ENCODE data around the gene BSPRY. TPM values are rescaled to one million over a fixed set of nuclear protein-coding genes. Genes with fewer than 3 reads are reported as not detected.

Gene BSPRY
- total and polyA plus RNA-seq, 2 experiments from 2014 or later: 4.8 to 6.6 TPM

DNA sequence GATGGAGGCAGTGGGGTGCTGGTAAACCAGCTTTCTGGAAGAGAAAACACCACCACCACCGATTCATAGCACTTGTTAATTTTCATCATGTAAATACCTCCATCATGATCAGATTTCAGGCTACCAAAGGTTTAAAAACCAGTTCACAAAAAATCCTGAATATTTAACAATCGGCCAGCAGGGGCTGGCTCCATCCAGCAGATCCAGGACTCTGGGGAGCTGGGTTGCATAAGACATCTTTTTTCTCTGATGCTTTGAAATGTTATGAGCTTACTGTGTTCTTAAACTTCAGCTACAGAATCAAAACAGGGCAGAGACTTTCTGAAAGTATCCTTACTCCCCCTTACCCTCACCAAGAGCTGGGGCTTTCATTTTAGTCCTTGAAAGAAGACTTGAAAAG, 31.6 kb upstream of the BSPRY start:
- H3K27ac Mint-ChIP-seq: no peak overlapping the region
- TF ChIP-seq, protein P1, sequence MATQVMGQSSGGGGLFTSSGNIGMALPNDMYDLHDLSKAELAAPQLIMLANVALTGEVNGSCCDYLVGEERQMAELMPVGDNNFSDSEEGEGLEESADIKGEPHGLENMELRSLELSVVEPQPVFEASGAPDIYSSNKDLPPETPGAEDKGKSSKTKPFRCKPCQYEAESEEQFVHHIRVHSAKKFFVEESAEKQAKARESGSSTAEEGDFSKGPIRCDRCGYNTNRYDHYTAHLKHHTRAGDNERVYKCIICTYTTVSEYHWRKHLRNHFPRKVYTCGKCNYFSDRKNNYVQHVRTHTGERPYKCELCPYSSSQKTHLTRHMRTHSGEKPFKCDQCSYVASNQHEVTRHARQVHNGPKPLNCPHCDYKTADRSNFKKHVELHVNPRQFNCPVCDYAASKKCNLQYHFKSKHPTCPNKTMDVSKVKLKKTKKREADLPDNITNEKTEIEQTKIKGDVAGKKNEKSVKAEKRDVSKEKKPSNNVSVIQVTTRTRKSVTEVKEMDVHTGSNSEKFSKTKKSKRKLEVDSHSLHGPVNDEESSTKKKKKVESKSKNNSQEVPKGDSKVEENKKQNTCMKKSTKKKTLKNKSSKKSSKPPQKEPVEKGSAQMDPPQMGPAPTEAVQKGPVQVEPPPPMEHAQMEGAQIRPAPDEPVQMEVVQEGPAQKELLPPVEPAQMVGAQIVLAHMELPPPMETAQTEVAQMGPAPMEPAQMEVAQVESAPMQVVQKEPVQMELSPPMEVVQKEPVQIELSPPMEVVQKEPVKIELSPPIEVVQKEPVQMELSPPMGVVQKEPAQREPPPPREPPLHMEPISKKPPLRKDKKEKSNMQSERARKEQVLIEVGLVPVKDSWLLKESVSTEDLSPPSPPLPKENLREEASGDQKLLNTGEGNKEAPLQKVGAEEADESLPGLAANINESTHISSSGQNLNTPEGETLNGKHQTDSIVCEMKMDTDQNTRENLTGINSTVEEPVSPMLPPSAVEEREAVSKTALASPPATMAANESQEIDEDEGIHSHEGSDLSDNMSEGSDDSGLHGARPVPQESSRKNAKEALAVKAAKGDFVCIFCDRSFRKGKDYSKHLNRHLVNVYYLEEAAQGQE (IDR thresholded peaks at IDR 0.05; ENCODE audit: unreplicated experiment): no peak
- TF ChIP-seq, protein P2, sequence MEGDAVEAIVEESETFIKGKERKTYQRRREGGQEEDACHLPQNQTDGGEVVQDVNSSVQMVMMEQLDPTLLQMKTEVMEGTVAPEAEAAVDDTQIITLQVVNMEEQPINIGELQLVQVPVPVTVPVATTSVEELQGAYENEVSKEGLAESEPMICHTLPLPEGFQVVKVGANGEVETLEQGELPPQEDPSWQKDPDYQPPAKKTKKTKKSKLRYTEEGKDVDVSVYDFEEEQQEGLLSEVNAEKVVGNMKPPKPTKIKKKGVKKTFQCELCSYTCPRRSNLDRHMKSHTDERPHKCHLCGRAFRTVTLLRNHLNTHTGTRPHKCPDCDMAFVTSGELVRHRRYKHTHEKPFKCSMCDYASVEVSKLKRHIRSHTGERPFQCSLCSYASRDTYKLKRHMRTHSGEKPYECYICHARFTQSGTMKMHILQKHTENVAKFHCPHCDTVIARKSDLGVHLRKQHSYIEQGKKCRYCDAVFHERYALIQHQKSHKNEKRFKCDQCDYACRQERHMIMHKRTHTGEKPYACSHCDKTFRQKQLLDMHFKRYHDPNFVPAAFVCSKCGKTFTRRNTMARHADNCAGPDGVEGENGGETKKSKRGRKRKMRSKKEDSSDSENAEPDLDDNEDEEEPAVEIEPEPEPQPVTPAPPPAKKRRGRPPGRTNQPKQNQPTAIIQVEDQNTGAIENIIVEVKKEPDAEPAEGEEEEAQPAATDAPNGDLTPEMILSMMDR (conservative IDR thresholded peaks at IDR 0.05; ENCODE audit: low read depth in 2 of 2): peak in 1 of 2 experiments; percentile 26; a peak in 1 of 4 replicates
- no peak overlapping the region for H3K27ac ChIP-seq (ENCODE audit: low read depth)
- H3K4me1 ChIP-seq (ENCODE audit: insufficient read depth): no peaks in the 10 kb centered on the region
- no peaks in the 10 kb centered on the region for H3F3A ChIP-seq (replicated peaks; ENCODE audit: low read depth)
- no peaks in the 10 kb centered on the region for H3K9me2 ChIP-seq (ENCODE audit: insufficient read depth)
- H4K20me1 ChIP-seq (replicated peaks; ENCODE audit: insufficient read depth): no peaks in the 10 kb centered on the region
- H3K27me3 ChIP-seq (ENCODE audit: insufficient read depth): no peaks in the 10 kb centered on the region
- H3K79me2 ChIP-seq (replicated peaks; ENCODE audit: insufficient read depth): no peaks in the 10 kb centered on the region
- ATAC-seq (no peak), DNase-seq (ENCODE audit: low spot score) (no peak)
- no peak overlapping the region for H3K4me3 ChIP-seq
- H3K4me1 Mint-ChIP-seq: no peaks in the 10 kb centered on the region
- H3K36me3 ChIP-seq (ENCODE audit: insufficient read depth): no peaks in the 10 kb centered on the region
- no peak overlapping the region for H2AFZ ChIP-seq
- H3K4me3 Mint-ChIP-seq: no peak overlapping the region
- peaks cover 2% of the 10 kb centered on the region for H3K27me3 Mint-ChIP-seq (ENCODE audit: insufficient read depth, low read depth, poor library complexity)
- no peak overlapping the region for H3K4me2 ChIP-seq
- no peaks in the 10 kb centered on the region for H3K36me3 Mint-ChIP-seq (ENCODE audit: low read depth)
- H3K9me3 Mint-ChIP-seq: no peaks in the 10 kb centered on the region

DNA sequence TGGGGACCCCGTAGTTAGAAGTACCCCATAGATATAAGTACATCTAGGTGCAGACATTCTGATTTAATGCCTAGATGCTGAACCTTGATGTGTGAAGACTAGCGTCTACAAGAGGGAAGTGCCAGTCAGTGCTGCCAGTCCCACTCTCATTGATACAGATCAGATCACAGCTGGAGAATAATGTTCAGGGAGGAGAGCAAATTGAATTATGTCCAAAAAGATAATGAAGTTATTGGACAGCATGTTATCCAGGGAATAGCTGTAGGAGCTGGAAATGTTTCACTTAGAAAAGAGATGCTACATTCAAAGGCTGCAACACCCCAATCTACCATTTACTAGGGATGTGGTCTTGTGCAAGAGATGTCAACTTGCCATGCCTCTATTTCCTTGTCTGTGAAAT, 30.3 kb upstream of the BSPRY start:
- no peak overlapping the region for H3K4me3 Mint-ChIP-seq
- TF ChIP-seq EZH2phosphoT487 (IDR thresholded peaks at IDR 0.05; ENCODE audit: unreplicated experiment) (no peak), EZH2 (IDR thresholded peaks at IDR 0.05; ENCODE audit: low read depth, unreplicated experiment) (no peak), ZNF331 (CRISPR knock-in tag; IDR thresholded peaks at IDR 0.05; ENCODE audit: low read depth) (no peak), NANOG (IDR thresholded peaks at IDR 0.05; ENCODE audit: borderline replicate concordance) (no peak), ZNF114 (CRISPR knock-in tag; IDR thresholded peaks at IDR 0.05) (no peak), JUNB (IDR thresholded peaks at IDR 0.05; ENCODE audit: unreplicated experiment) (no peak), POLR2AphosphoS5 (IDR thresholded peaks at IDR 0.05; ENCODE audit: low read depth) (no peak), CREB1 (CRISPR knock-in tag; IDR thresholded peaks at IDR 0.05; ENCODE audit: low read depth) (no peak)
- TF ChIP-seq, protein P3, sequence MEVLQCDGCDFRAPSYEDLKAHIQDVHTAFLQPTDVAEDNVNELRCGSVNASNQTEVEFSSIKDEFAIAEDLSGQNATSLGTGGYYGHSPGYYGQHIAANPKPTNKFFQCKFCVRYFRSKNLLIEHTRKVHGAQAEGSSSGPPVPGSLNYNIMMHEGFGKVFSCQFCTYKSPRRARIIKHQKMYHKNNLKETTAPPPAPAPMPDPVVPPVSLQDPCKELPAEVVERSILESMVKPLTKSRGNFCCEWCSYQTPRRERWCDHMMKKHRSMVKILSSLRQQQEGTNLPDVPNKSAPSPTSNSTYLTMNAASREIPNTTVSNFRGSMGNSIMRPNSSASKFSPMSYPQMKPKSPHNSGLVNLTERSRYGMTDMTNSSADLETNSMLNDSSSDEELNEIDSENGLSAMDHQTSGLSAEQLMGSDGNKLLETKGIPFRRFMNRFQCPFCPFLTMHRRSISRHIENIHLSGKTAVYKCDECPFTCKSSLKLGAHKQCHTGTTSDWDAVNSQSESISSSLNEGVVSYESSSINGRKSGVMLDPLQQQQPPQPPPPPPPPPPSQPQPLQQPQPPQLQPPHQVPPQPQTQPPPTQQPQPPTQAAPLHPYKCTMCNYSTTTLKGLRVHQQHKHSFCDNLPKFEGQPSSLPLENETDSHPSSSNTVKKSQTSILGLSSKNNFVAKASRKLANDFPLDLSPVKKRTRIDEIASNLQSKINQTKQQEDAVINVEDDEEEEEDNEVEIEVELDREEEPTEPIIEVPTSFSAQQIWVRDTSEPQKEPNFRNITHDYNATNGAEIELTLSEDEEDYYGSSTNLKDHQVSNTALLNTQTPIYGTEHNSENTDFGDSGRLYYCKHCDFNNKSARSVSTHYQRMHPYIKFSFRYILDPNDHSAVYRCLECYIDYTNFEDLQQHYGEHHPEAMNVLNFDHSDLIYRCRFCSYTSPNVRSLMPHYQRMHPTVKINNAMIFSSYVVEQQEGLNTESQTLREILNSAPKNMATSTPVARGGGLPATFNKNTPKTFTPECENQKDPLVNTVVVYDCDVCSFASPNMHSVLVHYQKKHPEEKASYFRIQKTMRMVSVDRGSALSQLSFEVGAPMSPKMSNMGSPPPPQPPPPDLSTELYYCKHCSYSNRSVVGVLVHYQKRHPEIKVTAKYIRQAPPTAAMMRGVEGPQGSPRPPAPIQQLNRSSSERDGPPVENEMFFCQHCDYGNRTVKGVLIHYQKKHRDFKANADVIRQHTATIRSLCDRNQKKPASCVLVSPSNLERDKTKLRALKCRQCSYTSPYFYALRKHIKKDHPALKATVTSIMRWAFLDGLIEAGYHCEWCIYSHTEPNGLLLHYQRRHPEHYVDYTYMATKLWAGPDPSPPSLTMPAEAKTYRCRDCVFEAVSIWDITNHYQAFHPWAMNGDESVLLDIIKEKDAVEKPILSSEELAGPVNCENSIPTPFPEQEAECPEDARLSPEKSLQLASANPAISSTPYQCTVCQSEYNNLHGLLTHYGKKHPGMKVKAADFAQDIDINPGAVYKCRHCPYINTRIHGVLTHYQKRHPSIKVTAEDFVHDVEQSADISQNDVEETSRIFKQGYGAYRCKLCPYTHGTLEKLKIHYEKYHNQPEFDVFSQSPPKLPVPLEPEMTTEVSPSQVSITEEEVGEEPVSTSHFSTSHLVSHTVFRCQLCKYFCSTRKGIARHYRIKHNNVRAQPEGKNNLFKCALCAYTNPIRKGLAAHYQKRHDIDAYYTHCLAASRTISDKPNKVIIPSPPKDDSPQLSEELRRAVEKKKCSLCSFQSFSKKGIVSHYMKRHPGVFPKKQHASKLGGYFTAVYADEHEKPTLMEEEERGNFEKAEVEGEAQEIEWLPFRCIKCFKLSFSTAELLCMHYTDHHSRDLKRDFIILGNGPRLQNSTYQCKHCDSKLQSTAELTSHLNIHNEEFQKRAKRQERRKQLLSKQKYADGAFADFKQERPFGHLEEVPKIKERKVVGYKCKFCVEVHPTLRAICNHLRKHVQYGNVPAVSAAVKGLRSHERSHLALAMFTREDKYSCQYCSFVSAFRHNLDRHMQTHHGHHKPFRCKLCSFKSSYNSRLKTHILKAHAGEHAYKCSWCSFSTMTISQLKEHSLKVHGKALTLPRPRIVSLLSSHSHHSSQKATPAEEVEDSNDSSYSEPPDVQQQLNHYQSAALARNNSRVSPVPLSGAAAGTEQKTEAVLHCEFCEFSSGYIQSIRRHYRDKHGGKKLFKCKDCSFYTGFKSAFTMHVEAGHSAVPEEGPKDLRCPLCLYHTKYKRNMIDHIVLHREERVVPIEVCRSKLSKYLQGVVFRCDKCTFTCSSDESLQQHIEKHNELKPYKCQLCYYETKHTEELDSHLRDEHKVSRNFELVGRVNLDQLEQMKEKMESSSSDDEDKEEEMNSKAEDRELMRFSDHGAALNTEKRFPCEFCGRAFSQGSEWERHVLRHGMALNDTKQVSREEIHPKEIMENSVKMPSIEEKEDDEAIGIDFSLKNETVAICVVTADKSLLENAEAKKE (CRISPR knock-in tag; IDR thresholded peaks at IDR 0.05): no peak

More for the DNA sequence above, 30.3 kb upstream of the BSPRY start:
- H3K79me2 ChIP-seq (replicated peaks; ENCODE audit: insufficient read depth): no peaks in the 10 kb centered on the region
- H3K9me2 ChIP-seq (ENCODE audit: insufficient read depth): no peaks in the 10 kb centered on the region
- Mint-ChIP-seq H3K27ac (no peak overlapping the region), H3K9me3 (no peaks in the 10 kb centered on the region), H3K4me1 (no peaks in the 10 kb centered on the region), H3K36me3 (ENCODE audit: low read depth) (no peaks in the 10 kb centered on the region), H3K27me3 (ENCODE audit: insufficient read depth, low read depth, poor library complexity) (peaks cover 2% of the 10 kb centered on the region)
- H2AFZ ChIP-seq: no peak overlapping the region
- no peaks in the 10 kb centered on the region for H3K4me1 ChIP-seq (ENCODE audit: insufficient read depth)
- no peak overlapping the region for H3K4me3 ChIP-seq
- no peaks in the 10 kb centered on the region for H3K27me3 ChIP-seq (ENCODE audit: insufficient read depth)
- no peak overlapping the region for H3K27ac ChIP-seq (ENCODE audit: low read depth)
- H4K20me1 ChIP-seq (replicated peaks; ENCODE audit: insufficient read depth): no peaks in the 10 kb centered on the region
- DNase-seq (ENCODE audit: low spot score): no peak
- H3K36me3 ChIP-seq (ENCODE audit: insufficient read depth): no peaks in the 10 kb centered on the region
- ATAC-seq: no peak
- H3K4me2 ChIP-seq: no peak overlapping the region
- H3F3A ChIP-seq (replicated peaks; ENCODE audit: low read depth): no peaks in the 10 kb centered on the region
